Stimulated activated CD4-positive, alpha-beta T cell treated with anti-CD3 and anti-CD28 coated beads, Interleukin-15, amount 100 ng/mL, for 24 hours (primary cell): ENCODE results near the gene CA5A.
A peak's percentile ranks its signal among the peaks of the same experiment; 100 is the strongest.
"Not testable (repeated sequence)": the region's sequence is repeated elsewhere in the genome, so short reads cannot be mapped to it uniquely, and the experiment has no call there.

ENCODE experiments used
- DNase-seq: peaks from one replicate; pipeline ENCODE4 v3.0.0-alpha.2; 2020

CA5A gene

GRCh38 chr16:87946596-87947347 lies 10.4 kb upstream of the CA5A start:
- no peak for DNase-seq

DNA sequence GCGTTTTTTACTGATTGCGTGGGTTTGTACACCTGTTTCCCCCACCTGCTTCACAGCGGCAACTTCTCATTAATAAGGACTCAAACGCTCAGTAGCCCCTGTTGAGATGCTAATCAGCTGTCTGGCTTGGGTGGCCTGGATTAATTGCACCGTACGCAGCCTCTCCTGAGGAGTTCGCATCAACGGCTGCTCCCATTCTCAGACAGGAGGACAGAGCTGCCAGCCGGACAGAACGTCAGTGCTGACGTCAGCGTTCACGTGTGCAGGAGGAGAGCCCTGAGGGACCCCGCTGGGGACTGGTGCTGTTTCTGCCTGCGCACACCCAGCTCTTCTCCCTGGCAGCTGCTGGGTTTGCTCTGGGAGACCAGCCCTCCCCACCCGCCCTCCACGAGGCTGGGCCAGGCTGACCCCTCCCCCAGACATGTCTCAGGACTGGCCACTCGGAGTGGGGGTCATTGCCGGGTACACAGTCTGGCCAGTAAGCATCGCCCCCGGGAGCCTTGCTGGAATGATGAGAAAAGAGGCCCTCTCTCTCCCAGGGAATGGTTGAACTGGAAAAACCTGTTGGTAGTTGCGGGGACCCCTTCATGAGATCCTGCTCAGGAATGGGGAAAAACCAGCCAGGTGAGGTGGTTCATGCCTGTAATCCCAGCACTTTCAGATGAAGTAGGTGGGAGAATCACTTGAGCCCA lies 9.2 kb upstream of the CA5A start:
- peak; percentile 45 for DNase-seq

DNA sequence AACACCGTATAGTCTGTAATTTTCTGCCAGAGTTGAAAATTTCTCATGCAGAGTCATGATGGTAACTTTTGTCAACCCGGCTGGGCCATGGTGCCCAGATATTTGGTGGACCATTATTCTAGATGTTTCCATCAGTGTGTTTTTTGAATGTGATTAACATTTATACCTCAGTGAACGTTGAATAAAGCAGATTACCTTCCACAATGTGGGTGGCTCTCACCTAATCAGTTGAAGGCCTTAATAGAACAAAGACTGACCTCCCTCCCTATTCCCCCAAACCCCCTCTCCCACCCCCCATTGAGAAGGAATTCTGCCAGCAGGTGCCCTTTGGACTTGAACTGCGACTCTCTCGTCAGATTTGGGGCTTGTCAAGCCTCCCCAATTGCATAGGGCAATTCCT lies 6.4 kb upstream of the CA5A start:
- no peak for DNase-seq

- no peak for DNase-seq
Observed at GRCh38 chr16:87939562-87940423, 3.5 kb upstream of the CA5A start.

- no peak for DNase-seq
Observed at GRCh38 chr16:87938412-87938949, 2.2 kb upstream of the CA5A start.

GRCh38 chr16:87937231-87937542 lies 858 bp upstream of the CA5A start:
- DNase-seq: not testable (repeated sequence)

GRCh38 chr16:87936016-87936374 lies 334 bp downstream of the CA5A start:
- not testable (repeated sequence) for DNase-seq

DNA sequence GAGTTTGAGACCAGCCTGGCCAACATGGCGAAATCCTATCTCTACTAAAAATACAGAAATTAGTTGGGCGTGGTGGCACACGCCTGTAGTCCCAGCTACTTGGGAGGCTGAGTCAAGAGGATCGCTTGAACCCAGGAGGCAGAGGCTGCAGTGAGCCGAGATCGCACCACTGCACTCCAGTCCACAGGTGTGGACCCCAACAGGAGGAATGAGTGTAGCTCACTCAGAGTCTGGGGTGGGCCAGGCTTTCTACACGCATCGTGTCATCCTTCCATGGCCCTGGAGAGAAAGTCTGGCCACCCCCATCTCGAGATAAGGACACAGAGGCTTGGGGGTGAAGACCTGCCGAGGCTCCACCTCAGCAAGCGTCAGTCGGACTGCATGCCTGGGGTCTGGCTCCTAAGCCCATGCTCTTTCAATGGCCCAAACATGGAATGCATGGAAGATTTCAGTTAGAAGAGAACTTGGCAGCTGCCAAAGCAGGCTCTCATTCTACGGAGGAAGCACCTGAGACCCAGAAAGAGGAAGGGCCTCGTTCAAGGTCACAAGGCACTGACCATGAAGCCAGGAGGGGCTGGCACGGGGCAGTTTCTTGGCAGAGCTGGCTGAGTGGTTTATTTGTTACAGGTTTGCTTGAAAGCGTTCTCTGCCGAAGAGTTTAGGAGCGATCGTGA lies 1.4 kb downstream of the CA5A start:
- not testable (repeated sequence) for DNase-seq

GRCh38 chr16:87933140-87933495 lies 3.2 kb downstream of the CA5A start:
- no peak for DNase-seq

- not testable (repeated sequence) for DNase-seq
Observed at GRCh38 chr16:87932475-87933139, 3.7 kb downstream of the CA5A start.

- DNase-seq: peak; percentile 55
Observed at GRCh38 chr16:87931504-87931903, 4.8 kb downstream of the CA5A start.

DNA sequence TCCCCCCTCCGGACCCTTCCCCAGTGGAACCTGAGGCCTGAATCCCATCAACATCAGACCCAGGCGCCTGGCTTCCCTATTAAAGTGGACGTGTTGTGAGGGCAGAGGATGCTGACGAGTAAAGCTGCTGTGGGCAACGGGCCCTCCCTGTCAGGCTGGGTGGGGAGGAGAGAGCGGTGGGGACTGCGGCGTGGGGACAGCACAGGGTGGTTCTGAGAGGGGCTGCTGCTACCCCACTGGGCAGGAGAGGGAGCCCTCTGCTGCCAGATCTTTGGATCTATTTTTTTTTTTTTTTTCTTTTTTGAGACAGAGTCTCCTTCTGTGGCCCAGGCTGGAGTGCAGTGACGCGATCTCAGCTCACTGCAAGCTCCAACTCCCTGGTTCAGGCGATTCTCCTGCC lies 5.9 kb downstream of the CA5A start:
- no peak for DNase-seq

- no peak for DNase-seq
Observed at GRCh38 chr16:87929986-87930385, 6.3 kb downstream of the CA5A start.

GRCh38 chr16:87927195-87927562 lies 9.2 kb downstream of the CA5A start:
- DNase-seq: no peak

DNA sequence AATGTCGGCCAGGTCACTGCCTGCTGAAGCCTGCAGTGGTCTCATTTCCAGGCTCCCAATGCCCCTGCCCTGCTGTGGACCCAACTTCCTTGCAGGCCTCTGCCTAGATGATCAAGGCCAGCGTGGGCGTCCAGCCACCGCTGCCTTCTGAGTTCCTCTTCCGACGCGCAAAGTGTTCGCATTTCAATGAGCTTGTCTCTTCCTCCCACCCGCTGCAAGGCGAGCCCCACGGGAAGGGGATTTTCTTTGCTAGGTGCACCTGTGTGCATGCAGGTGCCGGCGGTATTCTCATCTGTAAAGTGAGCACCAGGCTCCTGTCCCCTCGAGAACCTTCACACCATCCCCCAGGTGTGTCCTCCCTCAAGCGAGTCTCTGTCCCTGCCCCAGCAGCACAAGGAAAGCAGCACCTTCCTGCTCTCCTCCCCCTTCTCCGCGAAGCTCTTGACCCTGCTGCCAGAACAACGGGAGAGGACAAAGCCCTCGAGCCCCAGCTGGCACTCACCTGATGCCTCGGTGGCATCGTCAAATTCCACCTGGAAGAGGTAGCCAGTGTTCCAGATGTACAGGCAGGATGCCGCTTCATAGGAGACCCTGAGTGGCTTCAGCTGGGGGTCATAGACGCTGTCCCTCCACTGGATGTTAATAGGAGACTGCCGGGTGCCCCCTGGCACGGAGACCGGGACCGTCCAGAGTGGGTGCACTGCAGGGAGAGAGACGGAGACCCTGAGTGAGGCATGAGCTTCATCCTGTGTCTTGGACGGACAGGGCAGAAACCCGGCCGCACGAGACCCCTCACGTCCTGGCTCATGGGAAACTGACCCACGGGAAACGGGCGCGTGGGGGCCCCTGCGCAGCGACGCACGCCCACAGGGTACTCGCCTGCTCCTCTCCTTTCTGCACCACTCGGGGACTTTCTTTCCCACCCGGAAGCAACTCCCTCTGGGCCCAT lies 9.8 kb downstream of the CA5A start:
- DNase-seq: peak; percentile 52

DNA sequence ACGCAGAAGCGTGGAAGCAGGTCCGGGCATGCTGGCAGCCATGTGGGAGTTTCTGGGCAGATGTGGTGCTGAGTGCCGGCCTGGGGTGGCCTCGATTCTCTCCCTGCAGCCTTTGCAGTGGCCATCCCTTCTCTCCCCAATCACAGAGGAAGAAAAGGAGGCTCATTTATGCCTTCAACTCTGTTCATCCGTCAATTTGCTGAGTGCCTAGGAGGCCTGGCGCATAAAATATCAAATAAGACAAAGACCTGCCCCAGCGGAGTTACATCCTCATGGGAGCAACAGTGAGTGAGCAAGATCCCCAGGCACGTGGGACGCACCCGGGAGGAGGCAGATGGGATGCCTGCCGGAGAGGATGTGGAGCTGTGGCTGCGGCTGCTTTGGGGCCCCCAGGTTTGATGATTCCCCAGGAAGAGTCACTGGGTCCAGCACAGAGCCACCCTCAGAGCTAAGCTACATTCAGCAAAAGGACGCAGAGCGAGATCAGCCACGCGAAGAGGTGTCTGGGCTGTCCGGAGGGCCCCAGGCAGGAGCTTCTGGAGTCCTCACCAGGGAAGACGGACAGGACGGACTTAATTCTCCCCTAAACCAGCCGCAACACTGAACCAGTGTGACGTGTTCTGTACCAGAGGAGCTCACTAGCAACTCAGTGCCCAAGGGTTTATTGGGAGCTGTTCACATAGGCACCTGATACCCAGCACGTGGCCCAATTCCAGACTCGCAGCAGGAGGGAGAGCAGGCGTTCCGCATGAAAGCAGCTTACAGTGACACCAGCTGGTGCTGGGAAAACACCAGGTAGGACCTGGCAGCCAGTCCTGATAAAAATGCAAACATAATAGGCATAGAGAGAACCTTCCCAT lies 11.3 kb downstream of the CA5A start:
- DNase-seq: no peak

- DNase-seq: no peak
Observed at GRCh38 chr16:87924041-87924810, 12.1 kb downstream of the CA5A start.

DNA sequence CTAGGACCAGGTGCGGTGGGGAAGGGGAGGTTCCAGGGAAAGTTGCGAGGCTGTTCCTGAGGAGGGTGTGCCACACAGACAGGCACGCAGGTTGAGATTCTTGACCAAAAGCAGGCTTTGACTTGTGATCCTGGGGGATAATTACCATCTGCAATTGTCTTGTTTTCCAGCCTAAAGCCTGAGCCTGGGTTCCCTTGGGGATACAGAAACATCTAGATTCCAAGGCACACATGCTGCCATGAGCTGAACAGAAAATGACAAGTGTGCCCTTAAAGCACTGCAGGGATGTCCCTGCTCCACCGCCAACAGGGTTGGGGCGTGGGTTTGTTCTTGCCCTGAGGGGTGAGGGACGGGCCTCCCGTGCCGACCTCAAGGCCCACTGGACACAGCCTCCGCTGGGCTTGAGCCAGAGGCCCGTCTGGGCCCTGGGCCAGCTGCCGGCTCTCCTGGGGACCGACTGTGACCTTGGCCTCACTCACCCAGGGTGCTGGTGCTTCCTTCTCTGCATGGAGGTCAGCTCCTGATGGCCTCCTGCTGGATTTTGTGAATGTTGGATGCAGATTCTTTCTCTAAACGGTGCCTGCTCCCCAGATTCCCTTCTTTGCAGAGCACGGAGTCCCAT lies 14.0 kb downstream of the CA5A start:
- DNase-seq: no peak

DNA sequence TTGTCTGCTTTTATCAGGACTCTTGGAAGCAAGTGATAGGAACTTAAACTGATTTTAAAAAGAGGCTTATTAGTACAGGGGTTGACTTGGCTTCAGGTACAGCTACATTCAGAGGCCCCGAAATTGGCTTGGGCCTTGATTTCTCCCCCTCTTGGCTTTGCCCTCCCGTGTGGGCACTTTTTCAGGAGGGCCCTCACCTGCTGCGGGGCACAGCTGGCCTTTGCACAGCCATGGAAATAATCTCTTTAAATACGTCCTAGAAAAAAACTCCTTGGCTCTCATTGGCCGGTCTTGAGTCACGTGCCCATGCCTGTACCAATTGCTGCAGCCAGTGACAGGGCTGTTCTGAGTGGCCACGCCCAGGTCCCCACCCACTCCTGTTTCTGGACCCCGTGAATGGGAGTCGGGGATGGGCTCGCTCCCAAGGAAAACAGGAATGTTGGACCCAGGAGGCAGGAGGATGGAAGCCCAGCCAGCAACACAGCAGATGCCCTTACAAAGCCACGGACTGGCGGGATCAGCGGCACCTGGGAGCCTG lies 15.0 kb downstream of the CA5A start:
- no peak for DNase-seq
